ENCODE results near the gene NUMBL.
"Not testable (repeated sequence)": the region's sequence is repeated elsewhere in the genome, so short reads cannot be mapped to it uniquely, and the experiment has no call there.

NUMBL gene

GRCh38 chr19:40690050-40690692 is at the start of gene NUMBL:
TSS of gene NUMBL (minus strand) at chr19:40690651. CDS start at chr19:40690483, 168 bp downstream.
- TF ChIP-seq CTCF (IDR thresholded peaks at IDR 0.05; ENCODE audit: insufficient read depth, missing control alignments): no peak
- DNase-seq (ENCODE audit: insufficient read length, low spot score) (no peak), FAIRE-seq (no peak)

GRCh38 chr19:40739030-40739839 is 48.8 kb upstream of the NUMBL start:
- DNase-seq (ENCODE audit: insufficient read length, low spot score) (no peak), FAIRE-seq (no peak)

DNA sequence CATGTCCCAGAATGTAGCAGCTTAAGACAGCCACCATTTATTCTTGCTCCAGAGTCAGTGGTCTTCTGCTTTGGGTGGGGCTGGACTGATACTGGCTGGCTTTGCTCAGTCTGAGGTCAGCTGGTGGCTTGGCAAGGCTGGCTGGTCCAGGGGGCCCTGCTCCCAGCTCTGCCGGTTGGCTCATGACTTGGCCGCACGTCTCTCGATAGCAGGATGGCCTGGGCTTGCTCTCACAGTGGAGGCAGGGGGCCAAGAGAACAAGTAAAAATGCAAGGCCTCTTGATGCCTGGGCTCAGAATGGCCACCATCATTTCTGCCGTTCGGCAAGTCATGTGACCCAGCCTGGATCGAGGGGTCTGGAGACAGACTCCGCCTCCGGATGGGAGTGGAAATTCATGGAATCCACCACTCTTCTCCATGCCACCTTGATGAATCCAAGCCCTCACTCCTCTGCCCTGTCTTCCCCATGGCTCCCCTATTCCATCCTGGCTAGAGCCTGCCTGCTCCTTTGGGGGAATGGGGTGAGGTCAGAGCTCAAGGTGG is 46.7 kb upstream of the NUMBL start:
- TF ChIP-seq CTCF (IDR thresholded peaks at IDR 0.05; ENCODE audit: insufficient read depth, missing control alignments): no peak
- no peak for FAIRE-seq

More at GRCh38 chr19:40739030-40739839, 48.8 kb upstream of the NUMBL start:
- TF ChIP-seq CTCF (IDR thresholded peaks at IDR 0.05; ENCODE audit: insufficient read depth, missing control alignments): no peak

DNA sequence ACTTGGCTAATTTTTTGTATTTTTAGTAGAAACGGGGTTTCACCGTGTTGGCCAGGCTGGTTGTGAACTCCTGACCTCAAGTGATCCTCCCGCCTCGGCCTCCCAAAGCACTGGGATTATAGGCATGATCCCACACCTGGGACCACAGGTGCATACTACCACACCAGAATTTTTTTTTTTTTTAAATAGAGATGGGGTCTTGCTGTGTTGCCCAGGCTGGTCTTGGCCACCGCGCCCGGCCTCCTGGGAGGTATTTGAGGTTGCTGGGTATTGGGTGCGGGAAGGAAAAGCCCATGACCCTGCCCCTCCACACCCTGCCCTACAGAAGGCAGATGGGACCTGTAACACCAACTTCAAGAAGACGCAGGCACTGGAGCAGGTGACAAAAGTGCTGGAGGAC is 46.2 kb upstream of the NUMBL start:
- TF ChIP-seq CTCF (IDR thresholded peaks at IDR 0.05; ENCODE audit: insufficient read depth, missing control alignments): no peak
- no peak for FAIRE-seq
- no peak for DNase-seq (ENCODE audit: insufficient read length, low spot score)

More for the DNA sequence above, 46.7 kb upstream of the NUMBL start:
- no peak for DNase-seq (ENCODE audit: insufficient read length, low spot score)

DNA sequence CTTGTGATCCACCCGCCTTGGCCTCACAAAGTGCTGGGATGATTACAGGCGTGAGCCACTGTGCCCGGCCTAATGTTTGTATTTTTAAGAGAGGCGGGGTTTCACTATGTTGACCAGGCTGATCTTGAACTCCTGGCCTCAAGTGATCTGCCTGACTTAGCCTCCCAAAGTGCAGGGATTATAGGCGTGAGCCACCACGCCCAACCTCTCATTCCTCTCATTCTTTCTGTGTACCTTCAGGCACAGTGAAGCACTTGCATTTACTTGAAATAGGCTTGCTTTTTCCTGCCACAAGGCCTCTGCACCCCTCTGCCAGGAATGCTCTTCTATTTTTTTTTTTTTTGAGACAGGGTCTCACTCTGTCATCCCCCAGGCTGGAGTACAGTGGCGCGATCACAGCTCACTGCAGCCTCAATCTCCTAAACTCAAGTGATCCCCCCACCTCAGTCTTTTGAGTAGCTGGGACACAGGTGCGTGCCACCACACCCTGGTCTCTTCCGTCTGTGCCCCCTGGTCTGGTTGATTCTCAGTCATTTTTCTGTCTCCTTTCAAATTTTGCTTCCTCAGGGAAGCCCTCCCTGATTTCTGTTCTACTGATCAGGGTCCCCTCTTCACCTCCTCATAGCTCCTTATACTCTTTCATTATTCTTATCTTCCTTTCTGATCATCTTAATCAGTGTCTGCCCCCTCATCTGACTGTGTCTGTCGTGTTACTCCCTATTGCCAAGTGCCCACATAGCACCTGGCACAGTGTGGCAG is 44.7 kb upstream of the NUMBL start:
- FAIRE-seq: no peak
- DNase-seq (ENCODE audit: insufficient read length, low spot score): no peak
- no peak for TF ChIP-seq CTCF (IDR thresholded peaks at IDR 0.05; ENCODE audit: insufficient read depth, missing control alignments)

DNA sequence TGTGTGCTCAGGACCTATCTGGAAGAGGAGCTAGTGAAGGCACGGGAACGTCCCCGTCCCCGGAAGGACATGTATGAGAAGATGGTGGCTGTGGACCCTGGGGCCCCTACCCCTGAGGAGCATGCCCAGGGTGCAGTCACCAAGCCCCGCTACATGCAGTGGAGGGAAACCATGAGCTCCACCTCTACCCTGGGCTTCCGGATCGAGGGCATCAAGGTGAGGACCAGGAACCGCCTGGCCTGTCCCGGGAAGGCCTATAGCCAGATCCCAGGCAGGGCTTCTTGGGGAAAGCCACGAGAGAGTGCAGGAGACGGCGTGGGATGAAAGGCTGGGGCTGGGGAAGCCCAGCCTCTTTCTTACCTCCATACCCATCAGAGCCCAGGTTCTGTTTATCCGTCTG is 42.7 kb upstream of the NUMBL start:
- FAIRE-seq: no peak
- DNase-seq (ENCODE audit: insufficient read length, low spot score): no peak

DNA sequence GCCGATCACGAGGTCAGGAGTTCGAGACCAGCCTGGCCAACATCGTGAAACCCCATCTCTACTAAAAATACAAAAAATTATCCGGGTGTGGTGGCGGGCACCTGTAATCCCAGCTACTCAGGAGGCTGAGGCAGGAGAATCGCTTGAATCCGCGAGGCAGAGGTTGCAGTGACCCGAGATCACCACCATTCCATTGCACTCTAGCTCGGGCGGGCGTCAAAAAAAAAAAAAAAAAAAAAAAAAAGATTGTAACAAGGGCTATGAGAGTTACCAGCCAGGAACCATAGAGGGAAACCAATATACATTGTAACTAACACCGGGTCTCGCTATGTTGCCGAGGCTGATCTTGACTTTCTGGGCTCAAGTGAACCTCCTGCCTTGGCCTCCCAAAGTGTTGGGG is 41.9 kb upstream of the NUMBL start:
- FAIRE-seq; DNase-seq (ENCODE audit: insufficient read length, low spot score): not testable (repeated sequence)

More for the DNA sequence above, 42.7 kb upstream of the NUMBL start:
- TF ChIP-seq CTCF (IDR thresholded peaks at IDR 0.05; ENCODE audit: insufficient read depth, missing control alignments): no peak

DNA sequence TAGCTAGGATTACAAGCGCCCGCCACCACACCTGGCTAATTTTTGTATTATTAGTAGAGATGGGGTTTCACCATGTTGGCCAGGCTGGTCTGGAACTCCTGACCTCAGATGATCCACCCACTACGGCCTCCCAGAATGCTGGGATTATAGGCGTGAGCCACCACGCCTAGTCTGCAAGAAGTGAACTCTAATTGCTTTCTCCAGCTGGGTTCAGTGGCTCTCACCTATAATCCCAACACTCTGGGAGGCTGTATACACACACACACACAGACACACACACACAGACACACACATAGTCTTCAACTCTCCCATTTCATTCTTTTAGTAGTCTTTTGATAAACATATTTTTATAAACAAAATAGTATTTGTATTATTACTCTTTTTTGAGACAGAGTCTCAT is 39.6 kb upstream of the NUMBL start:
- not testable (repeated sequence) for FAIRE-seq; DNase-seq (ENCODE audit: insufficient read length, low spot score)

All from D721Med (cell line).